Panc1 (cell line): ENCODE results near the gene NCKAP5. TPM values are rescaled to one million over a fixed set of nuclear protein-coding genes. Genes with fewer than 3 reads are reported as not detected.

Experiments
- ATAC-seq: fragments of 200-7000 bp; cut with Tn5 transposase; 2 replicates; pipeline ENCODE4 v1.9.1; 2020; ENCODE audit warnings: mild to moderate bottlenecking, moderate library complexity
- BruUV-seq: library from RNA; stranded (reverse); fragments of 400-500 nt; replicated peaks from 2 replicates; lab custom pipeline; 2021; lab: Mats Ljungman, UMichigan
- CTCF ChIA-PET: fragments of 300-600 bp; sonication (Branson Sonifier 250); formaldehyde crosslinking; loops from one replicate; lab custom pipeline; 2022; ENCODE audit warnings: antibody characterized with exemption; lab: Charles Lee
- POLR2A ChIA-PET: fragments of 300-600 bp; sonication (Branson Sonifier 250); formaldehyde crosslinking; loops from one replicate; lab custom pipeline; 2022; ENCODE audit warnings: antibody characterized with exemption; lab: Charles Lee
- DNase-seq: peaks from one replicate; pipeline ENCODE4 v3.0.0-alpha.2; 2010; ENCODE audit warnings: low read depth, low spot score
- H3K27ac ChIP-seq: 2 replicates; pipeline ENCODE4 v1.5.1; 2011; ENCODE audit warnings: mild to moderate bottlenecking, low read length, inconsistent platforms
- H3K27me3 ChIP-seq: fragments of 200-500 bp; sonication (Bioruptor generic); 2 replicates; pipeline ENCODE4 v1.6.0; 2014; ENCODE audit warnings: low read length, inconsistent platforms; ENCODE audit not compliant: control insufficient read depth, insufficient read depth
- H3K36me3 ChIP-seq: fragments of 200-500 bp; sonication (Bioruptor generic); 2 replicates; pipeline ENCODE4 v1.5.1; 2014; ENCODE audit warnings: inconsistent platforms, mild to moderate bottlenecking, low read length, moderate library complexity; ENCODE audit not compliant: control insufficient read depth, insufficient read depth
- H3K4me1 ChIP-seq: 2 replicates; pipeline ENCODE4 v1.5.1; 2011; ENCODE audit warnings: inconsistent platforms, mild to moderate bottlenecking, low read length, moderate library complexity; ENCODE audit not compliant: control insufficient read depth, insufficient read depth
- H3K4me3 ChIP-seq, 2 experiments: 2 replicates each; pipeline ENCODE4 v1.5.1; 2011 to 2012; ENCODE audit warnings: low read depth in 2 of 2, low read length in 2 of 2, mild to moderate bottlenecking in 2 of 2, inconsistent platforms in 1 of 2, moderate library complexity in 1 of 2
- H3K9me3 ChIP-seq: fragments of 200-500 bp; sonication (Bioruptor generic); 2 replicates; pipeline ENCODE4 v1.5.1; 2014; ENCODE audit warnings: low read depth, mild to moderate bottlenecking, inconsistent platforms, low read length, moderate library complexity; ENCODE audit not compliant: control insufficient read depth, insufficient read depth
- POLR2AphosphoS5 ChIP-seq: IDR thresholded peaks from 2 replicates; pipeline ENCODE4 v1.6.1; 2012; ENCODE audit warnings: mild to moderate bottlenecking, low read depth, low read length, moderate library complexity
- REST ChIP-seq, 2 experiments: IDR thresholded peaks; 2 replicates each; pipeline ENCODE4 v1.6.1; 2011 to 2012; ENCODE audit warnings: low read depth in 2 of 2, control low read depth in 1 of 2, low read length in 1 of 2, mild to moderate bottlenecking in 1 of 2, moderate library complexity in 1 of 2; ENCODE audit not compliant: insufficient read depth in 1 of 2
- SIN3A ChIP-seq: IDR thresholded peaks from 2 replicates; pipeline ENCODE4 v1.6.1; 2012; ENCODE audit warnings: low read depth, mild to moderate bottlenecking, low read length, moderate library complexity, borderline replicate concordance; ENCODE audit not compliant: insufficient read depth
- TCF7L2 ChIP-seq: IDR thresholded peaks from 2 replicates; pipeline ENCODE4 v1.6.1; 2011; ENCODE audit warnings: mild to moderate bottlenecking, low read depth, low read length, inconsistent platforms
- in situ Hi-C: cut with HindIII; loops from 2 replicates; pipeline ENCODE4 v1.10.0; 2016; ENCODE audit warnings: low sequenced_read_pairs, low pct_unique_long_range_greater_than_20kb
- intact Hi-C: fragments of 100-400 bp; cut with micrococcal nuclease; formaldehyde crosslinking; loops from one replicate; pipeline ENCODE4 v1.10.0; 2022; ENCODE audit not compliant: unreplicated experiment
- total RNA-seq: library from RNA; stranded (reverse); gene quantifications from one replicate; pipeline ENCODE4 v1.2.1, GENCODE V29; 2021; ENCODE audit not compliant: unreplicated experiment
- TF ChIP-seq, protein P1 (sequence below): fragments of 450-650 bp; IDR thresholded peaks from 2 replicates; pipeline ENCODE4 v1.5.1; 2017; ENCODE audit warnings: mild to moderate bottlenecking

The NCKAP5 gene
- total RNA-seq, 1 experiment from 2014 or later: 0.10 TPM

GRCh38 chr2:133432778-133433177 lies 135.5 kb downstream of the NCKAP5 start:
- no peaks in the 10 kb centered on the region for H3K27me3 ChIP-seq
- H3K27ac ChIP-seq: no peak overlapping the region
- H3K4me1 ChIP-seq: no peaks in the 10 kb centered on the region
- intact Hi-C loops: no loop called here
- BruUV-seq: no TSS peak
- H3K4me3 ChIP-seq: no peak overlapping the region
- no peaks in the 10 kb centered on the region; the same call in 1 of the 2 replicates for H3K36me3 ChIP-seq
- CTCF ChIA-PET: no interaction called here
- in situ Hi-C loops: no loop called here
- no peaks in the 10 kb centered on the region for H3K9me3 ChIP-seq
- POLR2A ChIA-PET: no interaction called here
- no peak for TF ChIP-seq REST (IDR thresholded peaks at IDR 0.05; ENCODE audit: insufficient read depth in 1 of 2, low read depth in 2 of 2, low read length in 1 of 2)
- no peak for TF ChIP-seq POLR2AphosphoS5
- TF ChIP-seq SIN3A: no peak
- TF ChIP-seq, protein P1, sequence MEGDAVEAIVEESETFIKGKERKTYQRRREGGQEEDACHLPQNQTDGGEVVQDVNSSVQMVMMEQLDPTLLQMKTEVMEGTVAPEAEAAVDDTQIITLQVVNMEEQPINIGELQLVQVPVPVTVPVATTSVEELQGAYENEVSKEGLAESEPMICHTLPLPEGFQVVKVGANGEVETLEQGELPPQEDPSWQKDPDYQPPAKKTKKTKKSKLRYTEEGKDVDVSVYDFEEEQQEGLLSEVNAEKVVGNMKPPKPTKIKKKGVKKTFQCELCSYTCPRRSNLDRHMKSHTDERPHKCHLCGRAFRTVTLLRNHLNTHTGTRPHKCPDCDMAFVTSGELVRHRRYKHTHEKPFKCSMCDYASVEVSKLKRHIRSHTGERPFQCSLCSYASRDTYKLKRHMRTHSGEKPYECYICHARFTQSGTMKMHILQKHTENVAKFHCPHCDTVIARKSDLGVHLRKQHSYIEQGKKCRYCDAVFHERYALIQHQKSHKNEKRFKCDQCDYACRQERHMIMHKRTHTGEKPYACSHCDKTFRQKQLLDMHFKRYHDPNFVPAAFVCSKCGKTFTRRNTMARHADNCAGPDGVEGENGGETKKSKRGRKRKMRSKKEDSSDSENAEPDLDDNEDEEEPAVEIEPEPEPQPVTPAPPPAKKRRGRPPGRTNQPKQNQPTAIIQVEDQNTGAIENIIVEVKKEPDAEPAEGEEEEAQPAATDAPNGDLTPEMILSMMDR: no peak
- no peak for TF ChIP-seq TCF7L2
- no peak for ATAC-seq
- no peak for DNase-seq

DNA sequence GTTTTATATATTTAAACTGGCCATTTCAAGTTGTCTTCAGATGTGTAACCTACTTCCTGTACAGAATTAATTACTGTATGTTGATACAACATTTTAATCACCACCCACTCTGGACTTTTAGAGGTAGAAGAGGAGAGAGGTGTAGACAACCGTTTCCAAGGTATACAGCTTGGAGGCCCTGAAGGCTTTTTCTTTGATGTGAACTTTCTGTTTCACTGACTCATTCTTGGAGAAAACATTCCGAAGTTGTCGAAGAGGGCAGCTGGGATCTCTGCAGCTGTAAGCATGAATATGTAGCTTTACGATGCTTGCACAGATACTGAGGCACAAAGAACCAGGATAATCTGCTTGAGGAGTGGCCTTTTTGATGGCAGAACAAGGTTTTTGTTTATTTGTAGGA lies 137.0 kb downstream of the NCKAP5 start:
- Histone ChIP-seq H3K4me3 (no peak overlapping the region), H3K4me1 (no peaks in the 10 kb centered on the region), H3K9me3 (no peaks in the 10 kb centered on the region), H3K36me3 (no peaks in the 10 kb centered on the region; the same call in 1 of the 2 replicates), H3K27ac (no peak overlapping the region), H3K27me3 (no peaks in the 10 kb centered on the region)
- CTCF ChIA-PET: interaction anchor here (0.6 kb wide), 1 partner anchor 1943 kb away, joined by 3 read pairs; no protein-coding TSS in a partner anchor
- TF ChIP-seq, protein P1: no peak
- TF ChIP-seq REST (IDR thresholded peaks at IDR 0.05; ENCODE audit: insufficient read depth in 1 of 2, low read depth in 2 of 2, low read length in 1 of 2) (no peak), TCF7L2 (no peak), SIN3A (no peak), POLR2AphosphoS5 (no peak)
- intact Hi-C loops: no loop called here
- DNase-seq (no peak), ATAC-seq (no peak)
- in situ Hi-C loops: no loop called here
- no TSS peak for BruUV-seq
- POLR2A ChIA-PET: no interaction called here
